LNCaP clone FGC (cell line): ENCODE results near the gene STYXL2.

Experiments used
- DNase-seq: peaks from one replicate; pipeline ENCODE4 v3.0.0-alpha.2; 2011; ENCODE audit warnings: low read depth
- H3K4me3 ChIP-seq: 2 replicates; pipeline ENCODE4 v1.5.1; 2011; ENCODE audit warnings: mild to moderate bottlenecking, low read depth, low read length, control low read depth
- CTCF ChIP-seq: IDR thresholded peaks from 2 replicates; pipeline ENCODE4 v1.5.1; 2012; ENCODE audit warnings: mild to moderate bottlenecking; ENCODE audit not compliant: control insufficient read depth, insufficient read depth; ENCODE audit errors: extremely low read depth

STYXL2 gene

DNA sequence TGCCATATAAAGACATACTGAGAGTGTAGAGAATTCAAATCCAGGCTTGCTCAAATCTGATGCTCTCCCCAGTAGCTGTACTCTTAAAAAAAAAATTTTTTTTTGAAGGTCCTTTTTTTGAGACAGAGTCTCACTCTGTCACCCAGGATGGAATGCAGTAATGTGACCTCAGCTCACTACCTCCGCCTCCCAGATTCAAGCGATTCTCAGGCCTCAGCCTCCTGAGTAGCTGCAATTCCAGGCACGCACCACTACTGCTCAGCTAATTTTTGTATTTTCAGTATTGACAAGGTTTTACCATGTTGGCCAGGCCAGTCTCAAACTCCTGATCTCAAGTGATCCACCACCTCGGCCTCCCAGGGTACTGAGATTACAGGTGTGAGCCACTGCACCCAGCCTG is 28.7 kb downstream of the STYXL2 start:
- no peak for DNase-seq
- no peak for TF ChIP-seq CTCF
- no peak overlapping the region for H3K4me3 ChIP-seq

DNA sequence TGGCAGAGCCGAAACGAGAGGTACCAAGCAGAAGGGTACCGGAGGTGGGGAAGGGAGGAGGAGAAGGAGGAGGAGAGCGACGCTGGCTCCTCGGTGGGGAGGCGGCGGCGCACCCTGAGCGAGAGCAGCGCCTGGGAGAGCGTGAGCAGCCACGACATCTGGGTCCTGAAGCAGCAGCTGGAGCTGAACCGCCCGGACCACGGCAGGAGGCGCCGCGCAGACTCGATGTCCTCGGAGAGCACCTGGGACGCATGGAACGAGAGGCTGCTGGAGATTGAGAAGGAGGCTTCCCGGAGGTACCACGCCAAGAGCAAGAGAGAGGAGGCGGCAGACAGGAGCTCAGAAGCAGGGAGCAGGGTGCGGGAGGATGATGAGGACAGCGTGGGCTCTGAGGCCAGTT is 32.4 kb downstream of the STYXL2 start:
- H3K4me3 ChIP-seq = no peak overlapping the region
- no peak for DNase-seq
- TF ChIP-seq CTCF = no peak

DNA sequence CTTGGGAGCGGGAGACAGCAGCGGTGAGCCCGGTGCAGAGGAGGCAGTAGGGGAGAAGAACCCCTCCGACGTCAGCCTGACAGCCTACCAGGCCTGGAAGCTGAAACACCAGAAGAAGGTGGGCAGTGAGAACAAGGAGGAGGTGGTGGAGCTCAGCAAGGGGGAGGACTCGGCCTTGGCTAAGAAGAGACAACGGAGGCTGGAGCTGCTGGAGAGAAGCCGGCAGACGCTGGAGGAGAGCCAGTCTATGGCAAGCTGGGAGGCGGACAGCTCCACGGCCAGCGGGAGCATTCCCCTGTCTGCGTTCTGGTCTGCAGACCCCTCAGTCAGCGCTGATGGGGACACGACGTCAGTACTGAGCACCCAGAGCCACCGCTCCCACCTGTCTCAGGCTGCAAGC is 32.9 kb downstream of the STYXL2 start:
- TF ChIP-seq CTCF = no peak

GRCh38 chr1:167127236-167127635 is 33.4 kb downstream of the STYXL2 start:
- no peak for DNase-seq
- TF ChIP-seq CTCF = no peak
- H3K4me3 ChIP-seq = no peak overlapping the region

More for the DNA sequence above, 32.9 kb downstream of the STYXL2 start:
- no peak overlapping the region for H3K4me3 ChIP-seq
- no peak for DNase-seq

GRCh38 chr1:167127661-167128060 is 33.8 kb downstream of the STYXL2 start:
- DNase-seq = no peak
- no peak overlapping the region for H3K4me3 ChIP-seq
- no peak for TF ChIP-seq CTCF

GRCh38 chr1:167128261-167129227 is 34.7 kb downstream of the STYXL2 start:
- TF ChIP-seq CTCF = no peak
- no peak for DNase-seq
- no peak overlapping the region for H3K4me3 ChIP-seq
